ENCODE results near the gene SLC26A1. TPM values are rescaled to one million over a fixed set of nuclear protein-coding genes. Genes with fewer than 3 reads are reported as not detected.
A peak's percentile ranks its signal among the peaks of the same experiment; 100 is the strongest.

Gene SLC26A1
- total and polyA plus RNA-seq, 2 of the 13 experiments (the other 11 are each of a cell fraction or from before 2014, with no cell fraction given): 5.4 to 22.9 TPM

GRCh38 chr4:992297-993110 lies 700 bp downstream of the SLC26A1 start (continued):
- TF ChIP-seq ZHX1 (CRISPR knock-in tag; IDR thresholded peaks at IDR 0.05; ENCODE audit: low read depth) (0 out of 2 replicates have a peak, but pooled peaks have one; percentile 42), KLF11 (CRISPR knock-in tag; IDR thresholded peaks at IDR 0.05) (peak; percentile 66; the same call in 1 of the 2 replicates), ESRRA (CRISPR knock-in tag; IDR thresholded peaks at IDR 0.05; ENCODE audit: low read depth) (peak; percentile 81), ZNF513 (CRISPR knock-in tag; conservative IDR thresholded peaks at IDR 0.05) (no peak), U2AF1 (optimal IDR thresholded peaks at IDR 0.05; ENCODE audit: low read depth, low read length) (no peak), RXRB (CRISPR knock-in tag; IDR thresholded peaks at IDR 0.05; ENCODE audit: borderline replicate concordance) (peak; percentile 93), AHDC1 (CRISPR knock-in tag; IDR thresholded peaks at IDR 0.05; ENCODE audit: borderline replicate concordance) (peak; percentile 70; the same call in 1 of the 2 replicates), MYNN (CRISPR knock-in tag; IDR thresholded peaks at IDR 0.05; ENCODE audit: low read depth) (no peak; the same call in 1 of the 2 replicates), ZBTB26 (CRISPR knock-in tag; IDR thresholded peaks at IDR 0.05; ENCODE audit: borderline replicate concordance) (peak; percentile 24; the same call in 1 of the 2 replicates), ZNF609 (CRISPR knock-in tag; IDR thresholded peaks at IDR 0.05; ENCODE audit: borderline replicate concordance) (peak; percentile 86)

All from HepG2 (cell line).